HL-60 (cell line): ENCODE measurements around the gene PCED1B.

Experiments used
- DNase-seq, 2 experiments: peaks; one replicate each; pipeline ENCODE4 v3.0.0-alpha.2; 2010 to 2020; ENCODE audit warnings: low read depth in 1 of 2, low spot score in 1 of 2
- H3K27ac ChIP-seq: fragments of 250-450 bp; sonication (Bioruptor Pico); replicated peaks from 2 replicates; pipeline ENCODE4 v1.5.1; 2020; ENCODE audit warnings: mild to moderate bottlenecking, moderate library complexity
- H3K27me3 ChIP-seq: fragments of 250-450 bp; sonication (Bioruptor Pico); 2 replicates; pipeline ENCODE4 v1.5.1; 2021; ENCODE audit warnings: mild to moderate bottlenecking, moderate library complexity; ENCODE audit not compliant: insufficient read depth, poor library complexity, severe bottlenecking
- H3K4me3 ChIP-seq: replicated peaks from 2 replicates; pipeline ENCODE4 v1.5.1; 2011; ENCODE audit warnings: mild to moderate bottlenecking, control low read depth, low read length; ENCODE audit not compliant: insufficient read depth
- CTCF ChIP-seq: IDR thresholded peaks from one replicate; pipeline ENCODE4 v1.5.1; 2011; ENCODE audit warnings: low read length, control low read depth, inconsistent platforms; ENCODE audit not compliant: insufficient read depth
- GABPA ChIP-seq: IDR thresholded peaks from 2 replicates; pipeline ENCODE4 v1.6.1; 2012; ENCODE audit warnings: low read depth
- POLR2AphosphoS5 ChIP-seq: IDR thresholded peaks from 2 replicates; pipeline ENCODE4 v1.6.1; 2012; ENCODE audit warnings: low read depth
- REST ChIP-seq: IDR thresholded peaks from 2 replicates; pipeline ENCODE4 v1.6.1; 2012; ENCODE audit warnings: low read depth; ENCODE audit not compliant: insufficient replicate concordance
- SPI1 ChIP-seq: IDR thresholded peaks from 2 replicates; pipeline ENCODE4 v1.6.1; 2012; ENCODE audit warnings: low read depth, mild to moderate bottlenecking, borderline replicate concordance

PCED1B gene

GRCh38 chr12:47120736-47121135 lies 41.3 kb downstream of the PCED1B start:
- H3K27me3 ChIP-seq, result no peaks in the 10 kb centered on the region
- H3K4me3 ChIP-seq, result no peak overlapping the region
- no peak overlapping the region for H3K27ac ChIP-seq
- DNase-seq, result no peak
- TF ChIP-seq GABPA (no peak), CTCF (no peak), POLR2AphosphoS5 (no peak), SPI1 (no peak), REST (no peak)

GRCh38 chr12:47121146-47121545 lies 41.7 kb downstream of the PCED1B start:
- TF ChIP-seq GABPA, result no peak
- TF ChIP-seq SPI1, result no peak
- TF ChIP-seq REST, result no peak
- TF ChIP-seq POLR2AphosphoS5, result no peak
- no peak for TF ChIP-seq CTCF
- no peak overlapping the region for H3K27ac ChIP-seq
- H3K27me3 ChIP-seq, result no peaks in the 10 kb centered on the region
- no peak for DNase-seq
- H3K4me3 ChIP-seq, result no peak overlapping the region

GRCh38 chr12:47122602-47123001 lies 43.2 kb downstream of the PCED1B start:
- H3K4me3 ChIP-seq, result no peak overlapping the region
- no peaks in the 10 kb centered on the region for H3K27me3 ChIP-seq
- no peak overlapping the region for H3K27ac ChIP-seq
- no peak for DNase-seq
- no peak for TF ChIP-seq REST
- no peak for TF ChIP-seq CTCF
- TF ChIP-seq POLR2AphosphoS5, result no peak
- no peak for TF ChIP-seq SPI1
- TF ChIP-seq GABPA, result no peak
